Measurements from ENCODE around the gene LNPEP.

The LNPEP gene

DNA sequence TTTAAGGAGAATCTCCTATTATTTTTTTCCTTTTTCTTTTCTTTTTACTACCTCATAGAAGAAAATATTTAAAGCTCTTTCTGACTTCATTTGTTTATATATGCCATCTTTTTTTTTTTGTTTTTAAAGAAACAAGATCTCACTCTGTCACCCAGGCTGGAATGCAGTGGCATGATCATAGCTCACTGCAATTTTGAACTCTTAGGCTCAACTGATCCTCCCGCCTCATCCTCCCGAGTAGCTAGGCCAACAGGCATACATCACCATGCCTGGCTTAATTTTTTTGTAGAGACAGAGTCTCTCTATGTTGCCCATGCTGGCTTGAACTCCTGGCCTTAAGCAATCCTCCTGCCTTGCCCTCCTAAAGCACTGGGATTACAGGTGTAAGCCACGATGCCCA, 59.5 kb downstream of the LNPEP start:
- DNase-seq = no peak

- DNase-seq = peak in 6 of 56 donors; percentile 1 to 28 (median 5)
Measured at GRCh38 chr5:96997265-96997859, 61.5 kb downstream of the LNPEP start.

DNA sequence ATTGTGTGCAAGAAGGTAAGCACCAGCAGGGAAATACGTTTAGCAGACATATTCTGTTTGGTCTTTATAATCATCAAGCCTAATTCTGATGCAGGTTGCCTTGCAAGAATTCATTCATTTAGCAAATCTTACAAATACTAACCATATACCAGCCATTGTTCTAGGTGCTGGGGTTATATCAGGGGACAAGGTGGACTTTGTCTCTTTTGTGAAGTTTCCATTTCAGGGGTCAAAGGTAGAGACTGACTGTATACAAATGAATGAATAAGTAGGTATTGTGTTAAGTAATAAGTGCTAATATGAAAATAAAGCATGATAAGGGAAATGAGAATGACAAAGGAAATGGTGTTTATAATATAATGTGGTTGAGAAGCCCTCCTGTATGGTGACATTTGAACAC, 64.0 kb downstream of the LNPEP start:
- DNase-seq = no peak

GRCh38 chr5:97000391-97000790, 64.5 kb downstream of the LNPEP start:
- DNase-seq = no peak

DNA sequence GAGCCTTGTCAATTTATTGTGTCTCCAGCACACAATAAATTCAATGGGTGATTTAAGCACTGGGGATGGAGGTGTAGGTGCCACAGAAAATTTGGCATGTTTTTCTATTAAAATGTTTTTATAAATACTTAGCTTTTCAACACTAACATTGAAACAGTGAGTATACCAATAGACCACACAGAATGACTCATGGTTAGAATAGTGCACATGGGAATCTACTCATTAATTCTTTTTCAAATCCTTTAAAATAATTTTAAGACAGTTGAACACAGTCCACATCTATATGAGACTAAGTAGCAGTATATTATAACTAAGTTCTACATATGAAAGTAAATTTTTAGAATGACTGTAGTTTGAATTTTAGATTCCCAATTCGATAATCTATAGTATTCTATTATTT, 67.1 kb downstream of the LNPEP start:
- no peak for DNase-seq

DNA sequence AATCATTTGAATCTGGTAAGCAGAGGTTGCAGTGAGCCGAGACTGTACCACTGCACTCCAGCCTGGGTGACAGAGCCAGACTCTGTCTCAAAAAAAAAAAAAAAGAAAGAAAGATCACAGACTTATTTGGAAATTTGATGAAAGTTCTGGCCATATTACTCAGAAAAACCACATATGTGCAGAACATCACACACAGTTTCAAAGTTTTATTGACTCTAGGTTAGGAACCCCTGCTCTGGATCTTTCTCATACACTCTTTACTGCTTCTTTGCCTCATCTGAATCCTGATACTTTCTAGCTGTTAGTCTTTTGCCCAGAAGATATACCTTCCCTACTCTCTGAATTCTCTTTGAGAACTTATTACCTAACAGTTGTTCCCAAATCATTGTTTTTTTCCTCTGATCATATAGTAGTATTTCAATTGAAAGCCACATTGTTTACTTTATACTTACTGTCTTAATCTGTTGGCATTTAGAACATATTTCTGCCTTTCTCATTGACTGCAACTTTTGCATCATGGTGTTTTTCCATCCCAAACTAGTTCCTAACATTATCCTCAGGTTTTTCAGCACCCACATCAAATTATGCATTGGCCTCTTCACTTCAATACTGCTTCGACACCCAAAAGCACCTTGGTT, 68.7 kb downstream of the LNPEP start:
- no peak for DNase-seq

DNA sequence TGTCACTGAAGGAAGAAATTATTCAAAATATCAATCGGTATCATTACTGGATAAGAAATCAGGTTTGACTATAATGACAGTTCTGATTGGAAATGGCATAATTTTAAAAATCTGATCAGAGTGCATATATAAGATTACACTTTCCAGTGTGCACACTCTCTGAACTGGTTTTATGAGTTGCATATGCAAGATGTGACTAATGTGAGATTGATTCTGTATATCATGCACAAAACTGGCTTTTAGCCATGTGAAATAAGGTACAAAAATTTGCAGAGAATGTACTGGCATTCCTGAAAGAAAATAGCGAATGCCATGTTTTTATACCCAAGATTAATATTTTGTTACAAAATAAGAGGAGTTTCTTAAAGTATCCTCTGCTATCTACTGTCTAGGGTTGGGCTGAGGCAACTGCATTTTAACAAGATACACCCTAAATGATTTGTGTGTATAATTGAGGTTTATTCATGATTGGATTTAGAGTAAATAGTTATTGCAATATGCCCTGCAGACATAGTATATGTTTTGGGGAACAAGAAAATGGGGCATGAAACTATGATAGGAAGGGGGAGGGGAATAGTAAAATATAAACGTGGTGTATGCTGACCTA, 70.7 kb downstream of the LNPEP start:
- no peak for DNase-seq

- no peak for DNase-seq
Measured at GRCh38 chr5:97009212-97009898, 73.5 kb downstream of the LNPEP start.

- no peak for DNase-seq
Measured at GRCh38 chr5:97009921-97010320, 74.0 kb downstream of the LNPEP start.

DNA sequence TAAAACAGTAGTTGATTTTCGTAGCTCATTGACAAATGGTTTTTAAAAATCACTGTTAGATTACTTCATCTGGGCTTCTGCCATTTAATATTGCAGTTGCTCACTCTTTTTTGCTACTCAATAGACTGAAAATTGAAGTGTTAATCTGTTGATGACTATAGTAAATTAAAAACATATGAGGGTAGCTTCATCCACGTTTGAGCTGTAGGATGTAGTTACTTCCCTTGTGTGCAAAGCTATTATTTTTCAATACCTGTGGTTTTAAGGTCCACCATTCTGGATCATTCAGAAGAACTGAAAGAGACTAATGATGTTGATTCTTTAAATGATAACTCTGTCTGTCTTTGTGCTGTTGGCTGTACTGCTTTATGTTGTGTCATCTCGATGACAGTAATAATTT, 74.7 kb downstream of the LNPEP start:
- DNase-seq = no peak

- DNase-seq = no peak
Measured at GRCh38 chr5:97011567-97011966, 75.7 kb downstream of the LNPEP start.

- no peak for DNase-seq
Measured at GRCh38 chr5:97019435-97020117, 83.7 kb downstream of the LNPEP start.

- DNase-seq = no peak
Measured at GRCh38 chr5:97021416-97021815, 85.5 kb downstream of the LNPEP start.

DNA sequence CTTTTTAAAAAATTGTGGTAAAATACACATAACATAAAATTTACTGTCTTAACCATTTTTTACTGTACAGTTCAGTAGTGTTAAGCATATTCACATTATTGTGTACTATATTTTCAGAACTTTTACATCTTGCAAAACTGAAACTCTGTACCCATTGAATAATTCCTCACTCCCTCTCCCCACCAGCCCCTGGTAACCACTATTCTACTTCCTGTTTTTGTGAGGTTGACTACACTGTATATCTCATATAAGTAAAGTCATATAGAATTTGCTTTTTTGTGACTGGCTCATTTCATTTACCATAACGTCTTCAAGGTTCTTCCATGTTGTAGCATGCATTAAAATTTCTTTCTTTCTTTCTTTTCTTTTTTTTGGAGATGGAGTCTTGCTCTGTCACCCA, 87.0 kb downstream of the LNPEP start:
- no peak for DNase-seq

- DNase-seq = no peak
Measured at GRCh38 chr5:97026721-97027120, 90.8 kb downstream of the LNPEP start.

DNA sequence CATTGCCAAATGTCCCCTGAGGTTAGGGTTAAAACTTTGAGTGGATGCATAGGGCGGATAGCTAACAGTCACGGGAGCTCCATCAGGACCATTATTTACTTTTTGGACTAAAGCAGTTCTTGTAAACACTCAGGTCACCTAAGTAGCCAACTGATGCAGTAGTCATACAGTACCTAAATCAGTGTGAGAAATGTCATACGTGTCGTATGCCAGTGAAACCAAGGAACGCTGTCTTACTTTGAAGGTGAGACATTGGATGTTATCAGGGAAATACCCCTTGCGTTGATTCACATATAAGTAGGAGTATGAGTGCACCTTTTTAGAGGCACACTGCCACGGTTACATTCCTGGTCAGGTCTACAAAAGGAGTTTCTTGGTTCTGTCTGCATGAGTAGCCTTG, 101.9 kb downstream of the LNPEP start:
- no peak for DNase-seq

- DNase-seq = no peak
Measured at GRCh38 chr5:97041239-97041638, 105.4 kb downstream of the LNPEP start.

DNA sequence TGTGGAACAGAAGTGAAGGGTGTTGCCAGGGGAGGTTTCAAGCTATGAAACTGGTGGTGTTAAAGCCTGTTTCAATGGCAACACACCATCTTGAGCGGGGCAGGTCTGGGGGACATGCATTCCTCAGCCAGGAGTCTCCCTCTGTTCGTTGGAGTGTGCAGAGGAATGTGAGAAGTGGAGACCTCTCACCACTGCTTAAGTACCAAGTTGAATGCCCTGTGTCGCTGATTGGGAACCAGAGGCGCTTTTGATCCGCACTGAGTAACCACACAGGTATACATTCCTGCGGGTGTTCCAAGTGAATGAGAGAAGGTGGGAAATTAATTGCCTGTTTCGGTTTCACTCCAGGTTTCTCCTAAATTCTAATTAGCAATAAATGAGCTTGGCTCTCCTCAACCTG, 107.1 kb downstream of the LNPEP start:
- no peak for DNase-seq

- DNase-seq = no peak
Measured at GRCh38 chr5:97043511-97043910, 107.6 kb downstream of the LNPEP start.

DNA sequence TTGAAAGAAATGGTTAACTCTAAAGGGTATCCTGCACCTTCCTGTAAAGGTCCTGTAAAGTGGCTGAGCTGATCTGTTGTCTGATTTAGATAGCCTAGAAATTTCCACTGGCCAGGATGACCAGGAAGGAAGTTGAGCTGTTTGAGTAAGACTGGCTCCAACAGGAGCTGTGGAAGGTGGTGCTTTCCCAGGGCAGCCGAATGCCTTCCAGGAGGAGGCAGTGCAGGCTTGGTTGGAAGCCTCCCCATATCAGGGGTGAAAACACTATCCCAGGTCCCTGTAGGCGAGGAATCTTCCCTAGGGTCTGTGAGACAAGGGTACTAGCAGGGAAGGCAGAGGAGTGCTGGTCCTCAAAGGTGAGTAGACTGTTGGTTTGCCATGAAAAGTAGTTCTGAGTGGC, 108.2 kb downstream of the LNPEP start:
- DNase-seq = peak in 4 of 56 donors; percentile 3 to 28 (median 10)

DNA sequence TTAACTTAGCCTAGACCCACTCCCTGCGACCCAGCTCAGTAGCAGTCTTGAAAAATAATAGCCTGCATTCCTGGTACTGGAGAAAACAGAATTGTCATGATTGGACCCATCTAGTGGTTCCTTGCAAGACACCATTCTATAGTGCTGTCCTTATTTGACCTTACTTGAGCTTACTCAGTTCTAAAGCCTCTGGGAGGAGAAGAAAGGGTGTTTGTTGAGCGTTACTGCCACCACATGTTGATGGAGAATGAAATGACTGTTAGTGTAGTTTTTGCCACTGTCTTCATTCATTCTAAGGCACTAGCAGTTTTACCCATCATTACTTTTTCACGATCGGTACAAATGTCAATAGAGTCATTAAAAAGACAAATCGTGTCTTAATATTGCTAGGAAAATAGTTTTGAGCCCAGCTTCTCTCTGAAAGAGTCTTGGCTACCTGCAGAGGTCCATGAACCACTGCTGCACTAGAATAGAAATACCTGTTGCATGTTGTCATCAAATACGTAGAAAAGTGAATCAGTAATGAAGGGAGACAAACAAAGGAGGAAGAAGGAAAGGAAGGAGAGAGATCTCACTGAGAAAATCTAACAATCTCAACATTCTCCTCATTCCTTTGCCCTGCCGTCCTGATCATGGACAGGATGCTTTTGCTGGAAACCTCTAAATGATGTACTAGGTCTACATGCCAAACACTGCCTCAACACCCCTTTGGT, 110.5 kb downstream of the LNPEP start:
- DNase-seq = no peak

Data from nucleus accumbens (tissue), 56 donors.